Measurements from ENCODE around the gene CPM. TPM values are rescaled to one million over a fixed set of nuclear protein-coding genes. Genes with fewer than 3 reads are reported as not detected.

The CPM gene
- polyA plus RNA-seq, 1 experiment: 5.8 TPM

DNA sequence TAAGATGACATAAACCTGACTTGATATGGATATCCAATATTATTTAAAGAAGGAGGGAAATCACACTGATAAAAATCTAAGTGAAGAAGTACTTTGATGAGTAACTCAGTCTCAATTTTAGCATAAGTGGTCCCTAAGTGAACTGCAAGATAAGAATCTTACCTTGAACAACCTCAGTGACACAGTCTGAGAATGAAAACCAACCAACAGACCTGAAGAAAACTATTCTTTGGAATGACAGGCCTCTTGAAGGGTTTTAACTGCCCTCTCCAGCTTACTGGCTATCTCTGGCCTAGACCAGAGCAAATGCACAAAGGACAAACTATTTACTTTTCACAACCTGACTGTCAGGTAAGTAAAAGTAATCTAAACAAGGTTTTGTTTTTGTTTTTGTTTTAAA lies 44.7 kb downstream of the CPM start:
- ChIA-PET POLR2A (no interaction called here), CTCF (no interaction called here)
- Histone ChIP-seq H3K4me3 (ENCODE audit: low read depth, low read length) (no peak overlapping the region), H3K27me3 (ENCODE audit: control insufficient read depth, insufficient read depth, low read length) (peaks cover 1% of the 10 kb centered on the region; the same call in 1 of the 2 replicates), H3K36me3 (ENCODE audit: control insufficient read depth, insufficient read depth, low read length) (no peaks in the 10 kb centered on the region)
- no peak for DNase-seq (ENCODE audit: low read depth)
- TF ChIP-seq, protein P1, sequence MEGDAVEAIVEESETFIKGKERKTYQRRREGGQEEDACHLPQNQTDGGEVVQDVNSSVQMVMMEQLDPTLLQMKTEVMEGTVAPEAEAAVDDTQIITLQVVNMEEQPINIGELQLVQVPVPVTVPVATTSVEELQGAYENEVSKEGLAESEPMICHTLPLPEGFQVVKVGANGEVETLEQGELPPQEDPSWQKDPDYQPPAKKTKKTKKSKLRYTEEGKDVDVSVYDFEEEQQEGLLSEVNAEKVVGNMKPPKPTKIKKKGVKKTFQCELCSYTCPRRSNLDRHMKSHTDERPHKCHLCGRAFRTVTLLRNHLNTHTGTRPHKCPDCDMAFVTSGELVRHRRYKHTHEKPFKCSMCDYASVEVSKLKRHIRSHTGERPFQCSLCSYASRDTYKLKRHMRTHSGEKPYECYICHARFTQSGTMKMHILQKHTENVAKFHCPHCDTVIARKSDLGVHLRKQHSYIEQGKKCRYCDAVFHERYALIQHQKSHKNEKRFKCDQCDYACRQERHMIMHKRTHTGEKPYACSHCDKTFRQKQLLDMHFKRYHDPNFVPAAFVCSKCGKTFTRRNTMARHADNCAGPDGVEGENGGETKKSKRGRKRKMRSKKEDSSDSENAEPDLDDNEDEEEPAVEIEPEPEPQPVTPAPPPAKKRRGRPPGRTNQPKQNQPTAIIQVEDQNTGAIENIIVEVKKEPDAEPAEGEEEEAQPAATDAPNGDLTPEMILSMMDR (IDR thresholded peaks at IDR 0.05; ENCODE audit: insufficient read depth, low read depth, low read length): no peak

DNA sequence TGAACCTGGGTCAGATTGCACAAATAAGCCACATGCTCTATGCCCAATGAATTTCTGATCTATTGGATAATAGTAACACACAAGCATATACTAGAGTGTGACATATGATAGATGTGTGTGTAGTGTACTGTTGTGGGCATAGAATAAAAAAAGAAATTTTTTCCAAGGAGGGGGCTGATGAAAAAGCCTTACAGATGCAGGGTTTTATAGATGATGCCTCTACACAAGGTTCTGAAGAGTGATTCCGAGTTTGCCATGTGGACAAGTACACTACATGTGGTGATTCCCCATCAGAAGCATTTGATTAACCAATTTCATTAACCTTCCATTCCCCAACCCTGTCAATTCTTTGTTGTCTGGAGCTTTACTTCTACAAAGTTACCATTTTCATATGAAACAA lies 45.3 kb downstream of the CPM start:
- Histone ChIP-seq H3K27me3 (ENCODE audit: control insufficient read depth, insufficient read depth, low read length) (peaks cover 1% of the 10 kb centered on the region; the same call in 1 of the 2 replicates), H3K4me3 (ENCODE audit: low read depth, low read length) (no peak overlapping the region), H3K36me3 (ENCODE audit: control insufficient read depth, insufficient read depth, low read length) (no peaks in the 10 kb centered on the region)
- DNase-seq (ENCODE audit: low read depth): no peak
- POLR2A ChIA-PET: no interaction called here
- CTCF ChIA-PET: no interaction called here
- TF ChIP-seq, protein P1 (IDR thresholded peaks at IDR 0.05; ENCODE audit: insufficient read depth, low read depth, low read length): no peak

DNA sequence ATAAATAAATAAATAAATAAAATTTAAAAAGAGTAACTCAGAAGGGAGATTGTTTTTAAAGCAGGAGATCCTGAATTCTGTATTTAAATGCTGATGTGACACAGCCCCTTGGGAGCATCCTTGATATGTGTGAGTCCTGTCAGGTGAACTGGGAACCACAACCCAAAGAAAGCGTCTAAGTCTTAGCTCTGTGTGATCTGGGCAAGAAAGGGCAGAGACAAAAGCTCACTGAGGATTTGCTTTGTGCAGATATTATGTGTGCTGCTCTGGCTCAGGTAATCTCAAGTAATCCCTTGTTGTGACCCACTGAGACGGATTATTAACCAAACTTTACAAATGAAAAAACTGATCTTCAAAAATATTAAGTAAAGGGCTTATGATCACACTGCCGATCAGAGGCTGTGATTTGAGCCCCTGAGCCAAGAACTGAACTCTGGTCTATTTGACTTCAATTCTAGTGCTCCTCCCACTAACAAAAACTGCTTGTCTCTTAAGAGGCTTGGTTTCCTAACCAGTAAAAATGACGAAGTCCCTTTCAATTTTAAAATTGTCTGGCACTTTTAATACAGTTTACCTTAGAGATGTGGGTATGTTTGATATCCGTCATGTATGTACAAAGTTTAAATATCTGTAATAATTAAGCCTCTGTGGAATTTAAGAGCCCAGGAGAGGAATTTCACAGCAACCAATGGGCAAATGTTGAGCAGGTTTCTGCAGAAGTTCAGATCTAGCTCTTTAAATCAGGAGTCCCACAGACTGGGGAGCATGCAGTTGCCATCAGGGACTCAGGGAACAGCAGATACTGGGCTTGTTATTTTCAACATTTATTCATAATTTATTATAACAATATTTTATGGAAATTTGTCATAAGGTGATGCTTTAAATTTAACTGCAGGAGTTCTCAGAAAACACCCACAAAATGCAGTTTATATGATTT lies 46.1 kb downstream of the CPM start:
- POLR2A ChIA-PET: no interaction called here

DNA sequence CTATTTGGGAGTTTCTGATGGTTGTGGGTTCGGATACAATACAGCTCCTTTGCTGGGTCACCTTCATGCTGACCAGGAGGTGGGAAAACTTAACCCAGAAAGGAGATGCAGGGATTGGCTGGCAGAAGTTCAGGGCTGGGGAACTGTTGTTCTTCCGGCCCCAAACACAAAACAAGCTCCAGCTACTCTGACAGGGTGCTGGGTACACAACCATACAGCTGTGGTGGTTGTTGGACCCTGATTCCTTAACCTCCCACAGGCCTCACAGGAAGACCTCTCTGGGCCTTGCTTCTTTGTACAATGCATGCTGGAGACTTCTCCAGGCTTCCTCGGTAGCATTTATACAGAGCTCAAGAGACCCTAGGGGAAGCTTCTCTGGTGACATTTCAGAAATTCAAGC lies 47.6 kb downstream of the CPM start:
- POLR2A ChIA-PET: no interaction called here
- H3K27me3 ChIP-seq (ENCODE audit: control insufficient read depth, insufficient read depth, low read length): peaks cover 1% of the 10 kb centered on the region; the same call in 1 of the 2 replicates
- no peaks in the 10 kb centered on the region for H3K36me3 ChIP-seq (ENCODE audit: control insufficient read depth, insufficient read depth, low read length)
- TF ChIP-seq, protein P1 (IDR thresholded peaks at IDR 0.05; ENCODE audit: insufficient read depth, low read depth, low read length): no peak
- H3K4me3 ChIP-seq (ENCODE audit: low read depth, low read length): no peak overlapping the region
- no peak for DNase-seq (ENCODE audit: low read depth)
- CTCF ChIA-PET: interaction anchor here (0.6 to 1.1 kb wide), 3 partner anchors 13 to 57 kb away, joined by 3 to 4 read pairs (median 3); no protein-coding TSS in a partner anchor

More for the DNA sequence above, 46.1 kb downstream of the CPM start:
- TF ChIP-seq, protein P1 (IDR thresholded peaks at IDR 0.05; ENCODE audit: insufficient read depth, low read depth, low read length): no peak
- no peak for DNase-seq (ENCODE audit: low read depth)
- CTCF ChIA-PET: no interaction called here
- peaks cover 1% of the 10 kb centered on the region; the same call in 1 of the 2 replicates for H3K27me3 ChIP-seq (ENCODE audit: control insufficient read depth, insufficient read depth, low read length)
- no peaks in the 10 kb centered on the region for H3K36me3 ChIP-seq (ENCODE audit: control insufficient read depth, insufficient read depth, low read length)
- no peak overlapping the region for H3K4me3 ChIP-seq (ENCODE audit: low read depth, low read length)

DNA sequence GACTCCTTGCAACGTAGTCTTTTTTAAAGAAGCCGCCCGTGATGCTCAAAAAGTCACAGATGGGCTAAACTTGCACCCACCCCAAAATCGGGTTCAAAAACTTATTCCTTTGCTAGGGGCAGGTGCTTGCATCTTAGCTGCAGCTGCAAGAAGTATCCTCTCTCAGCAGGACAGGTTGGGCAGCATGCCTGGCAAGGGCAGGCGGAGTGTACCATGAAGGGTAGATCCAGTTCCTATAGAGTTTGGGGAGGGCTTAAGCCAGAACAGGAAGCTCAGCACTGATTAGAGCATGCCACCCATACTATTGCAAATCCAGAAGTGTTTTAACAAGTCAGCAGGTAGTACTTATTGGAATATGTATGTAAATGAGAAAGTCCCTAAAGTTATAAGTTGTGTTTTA lies 48.7 kb downstream of the CPM start:
- no peak for DNase-seq (ENCODE audit: low read depth)
- H3K4me3 ChIP-seq (ENCODE audit: low read depth, low read length): no peak overlapping the region
- peaks cover 1% of the 10 kb centered on the region; the same call in 1 of the 2 replicates for H3K27me3 ChIP-seq (ENCODE audit: control insufficient read depth, insufficient read depth, low read length)
- TF ChIP-seq, protein P1 (IDR thresholded peaks at IDR 0.05; ENCODE audit: insufficient read depth, low read depth, low read length): no peak
- no peaks in the 10 kb centered on the region for H3K36me3 ChIP-seq (ENCODE audit: control insufficient read depth, insufficient read depth, low read length)
- CTCF ChIA-PET: interaction anchor here (0.6 kb wide), 1 partner anchor 271 kb away, joined by 3 read pairs; no protein-coding TSS in a partner anchor
- POLR2A ChIA-PET: no interaction called here
